Measurements from ENCODE around the gene FGF11.
"Not testable (repeated sequence)": the region's sequence is repeated elsewhere in the genome, so short reads cannot be mapped to it uniquely, and the experiment has no call there.

The FGF11 gene

GRCh38 chr17:7463372-7463846 is 24.1 kb downstream of the FGF11 start:
- ATAC-seq = no peak

- no peak for ATAC-seq
These were observed 24.8 kb downstream of the FGF11 start for GRCh38 chr17:7464081-7464480.

GRCh38 chr17:7465597-7466275 is 26.4 kb downstream of the FGF11 start:
- ATAC-seq = no peak

- no peak for ATAC-seq
These were observed 27.0 kb downstream of the FGF11 start for GRCh38 chr17:7466318-7466638.

GRCh38 chr17:7466639-7467341 is 27.5 kb downstream of the FGF11 start:
- no peak for ATAC-seq

GRCh38 chr17:7467498-7467897 is 28.2 kb downstream of the FGF11 start:
- no peak for ATAC-seq

- no peak for ATAC-seq
These were observed 29.0 kb downstream of the FGF11 start for GRCh38 chr17:7468290-7468689.

- ATAC-seq = no peak
These were observed 29.6 kb downstream of the FGF11 start for GRCh38 chr17:7468804-7469389.

GRCh38 chr17:7469843-7470242 is 30.5 kb downstream of the FGF11 start:
- ATAC-seq = not testable (repeated sequence)

GRCh38 chr17:7470457-7470973 is 31.2 kb downstream of the FGF11 start:
- not testable (repeated sequence) for ATAC-seq

- ATAC-seq = no peak
These were observed 32.4 kb downstream of the FGF11 start for GRCh38 chr17:7471729-7472128.

GRCh38 chr17:7474767-7475166 is 35.5 kb downstream of the FGF11 start:
- ATAC-seq = not testable (repeated sequence)

GRCh38 chr17:7475764-7476422 is 36.6 kb downstream of the FGF11 start:
- ATAC-seq = no peak

GRCh38 chr17:7476494-7476893 is 37.2 kb downstream of the FGF11 start:
- no peak for ATAC-seq

GRCh38 chr17:7476951-7477350 is 37.6 kb downstream of the FGF11 start:
- no peak for ATAC-seq

- no peak for ATAC-seq
These were observed 38.3 kb downstream of the FGF11 start for GRCh38 chr17:7477392-7478275.

- ATAC-seq = peak; percentile 9 to 19
These were observed 39.2 kb downstream of the FGF11 start for GRCh38 chr17:7478276-7479212.

GRCh38 chr17:7479213-7480088 is 40.1 kb downstream of the FGF11 start, which contains the start of gene ZBTB4:
Gene ZBTB4, minus strand, starts transcription at chr17:7479631. Its CDS starts 12,830 bp downstream, at chr17:7466801.
- peak; percentile 5 to 10 for ATAC-seq

- ATAC-seq = no peak
These were observed 40.7 kb downstream of the FGF11 start for GRCh38 chr17:7480089-7480384.

GRCh38 chr17:7481275-7481674 is 42.0 kb downstream of the FGF11 start, which contains the start of gene SLC35G6:
Gene SLC35G6, plus strand, starts transcription at chr17:7481446. Its CDS starts 71 bp downstream, at chr17:7481517.
- not testable (repeated sequence) for ATAC-seq
